ENCODE results near the gene CLCN7. TPM values are rescaled to one million over a fixed set of nuclear protein-coding genes. Genes with fewer than 3 reads are reported as not detected.

CLCN7 gene
- polyA plus RNA-seq, 4 donors, result 36.8 to 78.5 (median 54.4) TPM

DNA sequence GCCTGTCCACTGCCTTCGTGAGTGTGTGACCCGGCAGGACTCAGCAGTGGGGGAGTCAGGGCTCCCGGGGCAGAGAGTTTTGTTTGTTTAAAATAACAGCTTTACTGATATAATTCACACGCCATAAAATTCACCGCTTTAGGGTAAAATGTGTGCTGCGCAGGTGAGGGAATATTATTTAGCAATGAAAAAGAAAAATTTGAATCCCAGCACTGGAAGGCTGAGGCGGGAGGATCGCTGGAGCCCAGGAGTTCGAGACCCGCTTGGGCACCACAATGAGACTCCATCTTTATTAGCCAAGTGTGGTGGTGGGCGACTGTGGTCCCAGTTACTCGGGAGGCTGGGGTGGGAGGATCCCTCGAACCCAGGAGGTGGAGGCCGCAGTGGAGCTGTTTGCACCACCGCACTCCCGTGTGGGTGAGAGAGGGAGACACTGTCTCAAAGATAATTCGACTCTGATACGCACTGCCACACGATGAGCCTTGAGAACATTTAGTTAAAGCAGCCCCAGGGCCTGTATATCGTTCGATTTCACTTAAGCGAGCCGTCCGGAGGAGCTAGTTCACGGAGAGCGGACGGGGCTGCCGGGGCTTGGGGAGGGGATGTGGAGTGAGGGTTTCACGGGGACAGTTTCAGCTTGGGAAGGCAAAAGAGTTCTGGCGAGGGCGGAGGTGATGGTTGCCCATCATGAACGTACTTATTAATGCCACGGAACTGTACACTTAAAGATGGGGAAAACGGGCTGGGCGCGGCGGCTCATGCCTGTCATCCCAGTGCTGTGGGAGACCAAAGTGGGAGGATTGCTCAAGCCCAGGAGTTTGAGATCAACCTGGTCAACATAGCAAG lies 28.5 kb upstream of the CLCN7 start:
- DNase-seq (ENCODE audit: low read depth in 4 of 4, low spot score in 2 of 4), result no peak

DNA sequence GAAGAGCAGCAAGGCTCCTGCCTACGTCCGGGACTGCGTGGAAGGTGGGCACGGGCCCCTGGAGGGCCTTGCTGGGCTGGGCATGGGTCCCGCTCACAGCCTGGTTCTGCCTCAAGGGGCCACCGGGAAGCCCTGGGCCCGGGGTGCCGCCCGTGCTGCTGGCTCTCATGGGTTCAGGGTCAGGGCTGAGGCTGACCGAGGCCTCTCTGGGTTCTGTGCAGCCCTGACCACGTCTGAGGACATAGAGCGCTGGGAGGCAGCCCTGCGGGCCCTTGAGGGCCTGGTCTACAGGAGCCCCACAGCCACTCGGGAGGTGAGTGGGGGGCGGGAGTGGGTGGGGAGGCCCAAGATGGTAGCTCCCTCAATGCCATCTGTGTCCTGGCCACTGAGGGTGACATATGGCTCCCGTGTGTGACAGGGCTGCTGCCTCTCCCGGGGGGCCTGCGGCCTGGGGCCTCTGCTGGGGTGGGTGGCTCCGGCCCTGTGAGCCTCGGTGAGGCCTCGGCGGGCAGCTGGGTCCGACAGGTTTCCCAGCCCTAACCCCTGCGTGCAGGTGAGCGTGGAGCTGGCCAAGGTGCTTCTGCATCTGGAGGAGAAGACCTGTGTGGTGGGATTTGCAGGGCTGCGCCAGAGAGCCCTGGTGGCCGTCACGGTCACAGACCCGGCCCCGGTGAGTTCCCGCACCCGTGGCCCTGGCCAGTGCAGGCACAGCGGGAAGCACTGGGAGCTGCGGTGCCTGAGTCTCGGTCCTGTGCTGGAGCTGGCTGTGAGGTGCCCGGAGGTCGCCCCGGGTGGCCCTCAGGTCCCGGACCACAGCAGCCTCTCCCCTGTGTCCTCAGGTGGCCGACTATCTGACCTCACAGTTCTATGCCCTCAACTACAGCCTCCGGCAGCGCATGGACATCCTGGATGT lies 27.5 kb upstream of the CLCN7 start:
- no peak for DNase-seq (ENCODE audit: low read depth in 4 of 4, low spot score in 2 of 4)

DNA sequence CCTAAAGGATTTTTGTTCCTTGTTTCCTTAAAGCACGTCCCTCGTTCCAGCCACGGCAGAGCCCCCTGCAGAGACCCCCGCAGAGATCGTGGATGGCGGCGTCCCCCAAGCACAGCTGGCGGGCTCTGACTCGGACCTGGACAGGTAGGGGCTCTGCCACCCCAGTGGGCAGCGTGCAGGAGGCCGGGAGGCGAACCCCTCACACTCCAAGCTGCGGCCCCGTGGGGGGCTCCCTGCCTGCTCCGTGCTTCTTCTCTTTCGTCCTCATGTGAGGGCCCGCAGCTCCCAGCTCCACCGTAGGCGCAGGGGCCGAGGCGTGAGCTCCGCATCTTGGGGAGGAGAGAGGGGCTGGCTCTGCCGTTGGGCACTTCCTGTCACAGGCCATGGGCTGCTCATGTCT lies 26.8 kb upstream of the CLCN7 start:
- DNase-seq (ENCODE audit: low read depth in 4 of 4, low spot score in 2 of 4), result no peak

DNA sequence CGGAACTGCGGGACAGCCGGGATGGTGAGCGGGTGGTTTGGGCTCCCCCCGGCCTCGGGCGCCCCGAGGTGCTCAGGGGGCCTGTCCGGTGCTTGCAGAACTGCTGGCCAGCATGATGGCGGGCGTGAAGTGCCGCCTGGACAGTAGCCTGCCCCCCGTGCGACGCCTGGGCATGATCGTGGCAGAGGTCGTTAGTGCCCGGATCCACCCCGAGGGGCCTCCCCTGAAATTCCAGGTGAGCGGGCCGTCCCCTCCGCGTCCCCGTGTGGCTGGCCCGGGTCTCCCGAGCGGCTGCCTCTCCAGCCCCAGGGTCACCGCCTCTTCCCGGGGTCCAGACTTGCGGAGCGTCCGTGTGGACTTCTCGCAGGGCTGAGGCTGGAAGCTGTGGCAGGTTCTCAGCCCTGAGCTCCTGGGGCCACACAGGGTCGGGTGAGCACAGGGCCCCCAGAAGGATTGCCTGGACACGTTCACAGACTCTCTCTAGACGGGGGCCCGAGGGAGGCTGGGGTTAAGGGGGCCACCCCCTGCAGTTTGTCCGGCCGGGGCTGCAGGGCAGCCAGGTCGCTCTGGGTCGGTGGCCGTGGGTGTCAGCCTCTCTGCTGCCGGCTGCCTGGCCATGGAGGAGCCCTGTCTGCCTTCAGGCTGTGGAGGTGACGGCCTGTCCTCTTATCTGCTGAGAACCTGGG lies 25.8 kb upstream of the CLCN7 start:
- no peak for DNase-seq (ENCODE audit: low read depth in 4 of 4, low spot score in 2 of 4)

DNA sequence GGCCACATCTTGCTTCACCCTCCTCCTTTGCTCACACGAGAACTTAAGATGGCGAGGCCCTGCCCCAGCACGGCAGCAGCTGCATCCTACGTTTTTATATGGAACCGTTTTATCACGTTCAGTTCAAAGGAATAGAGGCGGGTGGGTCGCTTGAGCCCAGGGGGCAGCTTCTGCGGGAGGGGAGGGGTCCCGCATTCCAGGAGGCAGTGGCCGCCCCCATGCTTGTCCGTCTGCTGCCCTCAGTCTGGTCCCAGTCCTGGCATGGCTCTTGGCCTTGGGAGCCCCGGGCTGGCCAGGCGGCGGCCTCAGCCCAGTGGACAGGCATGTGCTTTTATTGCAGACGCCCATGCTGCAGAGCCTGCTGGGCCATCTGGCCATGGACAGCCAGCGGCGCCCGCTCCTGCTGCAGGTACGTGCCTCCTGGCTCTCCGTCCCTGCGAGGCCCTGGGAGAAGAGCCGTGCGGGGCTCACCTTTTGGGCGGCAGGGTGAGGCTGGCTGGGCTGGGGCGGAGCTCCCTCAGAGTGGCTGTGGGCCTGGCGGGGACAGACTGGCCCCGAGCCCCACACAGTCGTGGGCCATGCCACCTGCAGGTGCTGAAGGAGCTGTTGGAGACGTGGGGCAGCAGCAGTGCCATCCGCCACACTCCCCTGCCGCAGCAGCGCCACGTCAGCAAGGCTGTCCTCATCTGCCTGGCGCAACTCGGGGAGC lies 25.1 kb upstream of the CLCN7 start:
- DNase-seq (ENCODE audit: low read depth in 4 of 4, low spot score in 2 of 4), result no peak

DNA sequence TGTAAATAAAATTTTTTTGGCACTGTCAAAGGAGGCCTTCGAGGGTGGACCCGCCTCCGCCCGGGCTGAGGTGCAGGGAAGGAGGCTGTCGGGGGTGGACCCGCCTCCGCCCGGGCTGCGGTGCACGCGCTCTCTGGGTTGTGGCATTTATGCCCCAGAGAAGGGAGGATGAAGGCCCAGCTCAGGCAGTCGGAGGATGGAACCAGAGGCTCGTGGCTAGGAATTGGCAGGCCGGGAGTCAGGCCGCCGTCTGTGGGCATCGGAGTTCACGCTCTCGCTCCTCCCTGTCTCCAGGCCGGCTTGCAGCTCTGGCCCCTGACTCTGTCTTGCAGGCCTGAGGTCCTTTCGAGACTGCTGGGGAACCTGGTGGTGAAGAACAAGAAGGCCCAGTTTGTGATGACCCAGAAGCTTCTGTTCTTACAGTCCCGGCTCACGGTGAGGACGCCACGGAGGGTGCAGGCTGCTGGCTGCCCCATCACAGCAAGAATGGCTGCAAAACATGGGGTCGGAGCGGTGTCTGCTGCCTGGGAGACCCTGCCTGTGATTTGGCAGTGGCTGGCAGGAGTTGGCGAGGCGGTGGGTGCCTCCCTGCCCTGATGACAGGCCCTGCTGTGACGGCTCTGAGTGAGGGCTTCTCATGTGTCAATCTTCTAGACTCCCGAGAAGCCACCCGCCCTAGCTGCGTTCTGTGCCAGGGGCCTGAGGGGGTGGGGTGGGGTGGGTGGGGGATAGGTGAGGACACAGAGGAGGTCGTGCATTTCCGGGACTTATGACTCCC lies 24.3 kb upstream of the CLCN7 start:
- no peak for DNase-seq (ENCODE audit: low read depth in 4 of 4, low spot score in 2 of 4)

DNA sequence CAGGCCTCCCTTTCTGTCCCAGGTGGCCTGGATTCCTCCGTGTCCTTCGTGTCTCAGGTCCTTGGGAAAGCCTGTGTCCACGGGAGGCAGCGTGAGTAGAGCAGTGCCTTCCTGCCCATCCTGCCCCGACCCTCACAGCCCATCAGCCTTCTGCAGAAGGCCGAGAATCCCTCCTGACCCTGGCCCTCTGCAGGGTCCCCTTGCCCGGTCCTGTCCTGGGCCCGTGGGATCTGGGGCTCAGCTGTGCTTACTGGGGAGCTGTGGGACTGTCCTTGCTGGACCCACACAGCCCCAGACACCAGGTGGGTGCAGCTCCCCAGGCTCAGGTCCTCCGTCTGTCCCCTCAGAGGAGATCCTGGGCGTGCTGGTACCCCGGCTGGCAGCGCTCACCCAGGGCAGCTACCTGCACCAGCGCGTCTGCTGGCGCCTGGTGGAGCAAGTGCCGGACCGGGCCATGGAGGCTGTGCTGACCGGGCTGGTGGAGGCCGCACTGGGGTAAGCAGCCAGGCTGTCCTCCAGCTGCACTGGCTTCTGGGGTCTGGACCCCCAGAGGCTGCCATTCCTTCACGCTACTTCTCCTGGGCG lies 22.3 kb upstream of the CLCN7 start:
- no peak for DNase-seq (ENCODE audit: low read depth in 4 of 4, low spot score in 2 of 4)

DNA sequence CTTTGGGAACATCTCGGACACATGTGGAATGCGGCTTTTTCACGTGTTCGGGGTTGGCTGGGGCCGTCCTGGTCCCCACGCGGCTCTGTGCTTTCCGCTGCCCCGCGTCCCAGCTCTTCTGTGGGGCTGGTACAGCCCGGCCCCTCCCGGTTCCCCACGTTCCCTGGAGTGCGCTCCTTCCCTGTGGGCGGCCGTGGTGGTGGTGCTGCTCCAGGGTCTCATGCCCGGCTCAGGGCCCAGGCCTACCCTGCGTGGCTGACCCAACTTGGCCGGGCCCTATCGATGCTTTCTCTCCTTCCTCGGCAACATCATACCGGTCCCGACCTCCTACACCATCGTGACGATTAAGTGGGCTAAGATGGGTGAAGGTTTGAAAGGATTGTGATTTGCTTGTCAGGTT lies 21.6 kb upstream of the CLCN7 start:
- DNase-seq (ENCODE audit: low read depth in 4 of 4, low spot score in 2 of 4), result no peak

DNA sequence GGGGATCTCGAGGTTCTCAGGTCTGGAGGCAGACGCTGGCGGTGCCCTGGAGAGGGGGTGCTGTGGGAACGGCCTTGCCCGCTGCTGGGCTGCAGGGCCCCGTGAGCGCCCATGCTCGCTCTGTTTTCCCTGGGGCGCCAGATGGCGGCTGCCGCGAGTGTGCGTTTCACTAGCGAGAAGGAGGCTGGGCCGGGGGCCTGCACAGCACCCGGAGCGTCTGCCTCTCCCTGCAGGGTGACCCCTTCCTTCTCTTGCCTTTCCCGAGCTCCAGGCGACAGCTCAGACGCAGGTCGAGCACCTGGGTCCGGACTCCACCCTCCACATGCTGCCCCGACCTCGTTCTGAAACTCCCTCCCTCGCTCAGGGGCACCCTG lies 21.0 kb upstream of the CLCN7 start:
- no peak for DNase-seq (ENCODE audit: low read depth in 4 of 4, low spot score in 2 of 4)

DNA sequence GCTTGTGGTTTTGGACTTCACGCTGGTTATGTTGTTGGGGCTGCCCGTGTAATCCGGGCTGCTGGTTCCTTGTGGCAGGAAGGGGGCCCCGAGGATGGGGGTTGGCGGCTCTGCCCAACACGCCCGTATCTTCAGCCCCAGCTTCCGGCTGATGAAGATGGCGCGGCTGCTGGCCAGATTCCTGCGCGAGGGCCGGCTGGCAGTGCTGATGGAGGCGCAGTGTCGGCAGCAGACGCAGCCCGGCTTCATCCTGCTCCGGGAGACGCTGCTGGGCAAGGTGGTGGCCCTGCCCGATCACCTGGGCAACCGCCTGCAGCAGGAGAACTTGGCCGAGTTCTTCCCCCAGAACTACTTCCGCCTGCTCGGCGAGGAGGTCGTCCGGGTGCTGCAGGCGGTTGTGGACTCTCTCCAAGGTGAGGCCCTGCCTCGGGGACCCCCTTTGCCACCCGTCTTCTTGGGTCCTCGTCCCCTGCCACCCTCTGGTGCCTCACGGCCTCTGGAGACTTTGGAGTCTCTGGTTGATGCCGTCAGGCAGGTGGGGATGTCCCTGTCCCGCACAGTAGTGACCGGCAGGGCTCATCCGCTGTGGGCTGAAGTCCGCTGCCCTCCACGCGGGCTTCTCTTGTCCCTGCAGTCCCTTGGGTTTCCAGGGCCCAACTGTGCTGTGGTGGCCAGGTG lies 20.5 kb upstream of the CLCN7 start:
- no peak for DNase-seq (ENCODE audit: low read depth in 4 of 4, low spot score in 2 of 4)

DNA sequence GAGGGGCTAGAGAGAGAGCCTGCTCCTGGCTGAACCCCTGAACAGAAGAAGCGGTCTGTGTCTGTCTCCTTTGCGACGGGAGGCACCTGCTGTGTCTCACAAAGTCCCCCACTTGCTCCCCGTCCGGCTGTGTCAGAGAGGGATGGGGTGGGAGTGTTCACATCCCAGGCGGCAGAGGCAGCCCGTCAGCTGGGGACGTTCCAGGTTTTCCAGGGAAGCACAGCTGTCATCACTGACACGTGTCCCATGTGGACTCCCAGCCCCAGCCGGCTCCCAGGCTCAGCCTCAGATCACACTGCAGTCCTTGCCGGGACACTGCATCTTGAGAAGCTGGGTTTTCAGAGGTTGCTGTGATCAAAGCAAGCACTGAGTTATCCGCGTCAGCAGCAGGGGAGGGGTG lies 19.9 kb upstream of the CLCN7 start:
- no peak for DNase-seq (ENCODE audit: low read depth in 4 of 4, low spot score in 2 of 4)

DNA sequence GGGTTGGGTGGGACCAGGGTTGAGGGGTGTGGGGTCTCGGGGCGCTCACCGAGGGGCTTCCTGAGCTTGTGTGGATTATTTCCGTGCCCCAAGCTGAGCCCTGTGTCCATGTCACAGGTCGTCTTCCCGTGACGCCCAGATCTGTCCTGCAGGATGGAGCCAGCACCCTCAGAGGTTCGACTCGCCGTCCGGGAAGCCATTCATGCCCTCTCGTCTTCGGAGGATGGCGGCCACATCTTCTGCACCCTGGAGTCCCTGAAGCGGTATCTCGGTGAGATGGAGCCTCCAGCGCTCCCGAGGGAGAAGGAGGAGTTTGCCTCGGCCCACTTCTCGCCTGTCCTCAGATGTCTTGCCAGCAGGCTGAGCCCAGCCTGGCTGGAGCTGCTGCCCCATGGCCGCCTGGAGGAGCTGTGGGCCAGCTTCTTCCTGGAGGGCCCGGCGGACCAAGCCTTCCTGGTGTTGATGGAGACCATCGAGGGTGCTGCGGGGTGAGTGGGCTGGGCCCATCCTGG lies 19.4 kb upstream of the CLCN7 start:
- no peak for DNase-seq (ENCODE audit: low read depth in 4 of 4, low spot score in 2 of 4)

DNA sequence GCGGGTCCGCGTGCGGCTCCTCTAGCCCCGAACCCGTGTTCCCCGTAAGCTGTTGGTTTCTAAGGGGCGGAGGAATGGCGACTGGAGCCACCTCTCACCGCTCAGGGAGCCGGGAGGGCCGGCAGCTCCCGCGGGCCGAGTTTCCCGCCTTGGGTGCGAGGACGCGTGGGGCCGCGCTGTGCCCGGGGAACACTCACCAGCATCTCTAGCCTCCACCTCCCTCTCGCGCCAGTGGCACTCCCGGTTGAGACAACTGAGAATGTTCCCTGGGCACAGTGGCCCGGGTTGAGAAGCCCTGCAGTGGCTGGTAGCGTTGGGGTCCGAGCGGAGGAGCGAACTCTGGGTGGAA lies 18.9 kb upstream of the CLCN7 start:
- DNase-seq (ENCODE audit: low read depth in 4 of 4, low spot score in 2 of 4), result no peak

DNA sequence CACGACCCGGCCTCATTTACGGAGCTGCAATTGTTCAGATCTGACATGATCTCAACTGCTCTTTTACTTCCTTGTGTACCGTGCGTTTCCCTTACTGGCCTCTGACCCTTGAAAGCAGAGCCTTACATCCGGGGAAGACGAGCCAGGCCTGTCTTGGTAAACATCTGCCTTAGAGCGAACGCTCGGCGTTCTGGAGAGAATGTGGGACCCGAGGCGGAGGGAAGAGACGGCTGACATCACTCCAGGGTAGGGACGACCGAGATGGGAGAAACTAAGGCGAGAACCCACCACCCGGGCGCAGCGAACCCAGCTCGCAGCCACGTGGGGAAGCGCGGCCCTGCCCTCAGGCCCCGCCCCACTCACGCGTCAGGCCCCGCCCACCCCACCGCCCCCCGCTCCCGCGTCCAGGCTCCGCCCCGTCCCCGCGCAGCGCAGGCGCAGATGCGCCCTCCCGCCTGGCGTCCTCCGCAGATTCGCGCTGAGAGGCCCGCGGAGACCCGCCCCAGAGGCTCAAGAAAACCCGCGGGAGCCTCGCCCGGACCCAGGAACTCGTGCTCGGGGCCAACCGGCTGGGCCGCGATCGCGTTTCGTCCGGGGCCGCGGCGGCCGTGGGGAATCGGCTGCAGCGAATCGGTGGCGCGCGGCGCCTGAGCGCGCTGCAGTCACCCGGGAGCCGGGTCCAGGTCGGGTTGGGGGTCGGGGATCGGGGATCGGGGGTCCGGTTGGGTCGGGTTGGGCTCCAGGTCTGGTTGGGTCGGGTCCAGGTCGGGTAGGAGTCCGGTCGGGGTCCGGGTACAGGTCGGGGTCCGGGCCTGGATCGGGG lies 18.3 kb upstream of the CLCN7 start, which contains the start of gene TELO2:
TELO2 (plus strand) TSS at position 438 of the 823 bp plus-strand sequence. CDS start 922 bp downstream, outside the sequence.
- DNase-seq (ENCODE audit: low read depth in 4 of 4, low spot score in 2 of 4), result peak; percentile 56 to 73 (median 66)

DNA sequence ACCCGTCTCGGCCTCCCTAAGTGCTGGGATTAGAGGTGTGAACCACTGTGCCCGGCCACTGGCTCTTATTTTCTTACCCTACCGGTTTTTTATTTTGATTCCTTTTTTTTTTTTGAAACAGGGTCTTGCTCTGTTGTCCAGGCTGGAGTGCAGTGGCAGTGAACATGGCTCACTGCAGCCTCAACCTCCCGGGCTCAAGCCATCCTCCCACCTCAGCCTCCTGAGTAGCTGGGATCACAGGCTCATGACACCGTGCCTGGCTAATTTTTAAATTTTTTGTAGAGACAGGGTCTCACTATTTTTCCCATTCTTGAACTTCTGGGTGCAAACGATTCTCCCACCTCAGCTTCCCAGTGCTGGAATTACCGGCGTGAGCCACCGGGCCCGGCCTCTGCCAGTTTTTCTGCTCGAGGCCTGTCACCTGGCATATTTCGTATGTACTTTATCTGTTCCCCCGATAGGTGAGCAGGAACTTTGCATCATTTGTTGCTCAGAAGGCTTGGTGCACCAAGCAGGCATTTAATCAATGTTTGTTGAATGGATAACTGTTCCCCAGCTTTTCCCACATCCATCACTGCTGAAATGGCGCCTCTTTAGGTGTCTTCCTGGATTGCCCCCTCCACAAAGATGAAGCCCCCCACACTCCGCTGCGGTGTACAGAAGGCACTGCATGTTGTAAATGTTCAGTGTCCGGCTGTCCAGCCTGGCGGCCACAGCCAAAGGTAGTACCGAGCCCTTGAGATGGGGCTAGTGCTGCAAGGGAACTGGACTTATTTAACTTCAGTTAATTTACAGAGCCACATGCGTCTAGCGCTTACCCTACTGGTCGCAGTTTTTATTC lies 17.5 kb upstream of the CLCN7 start:
- DNase-seq (ENCODE audit: low read depth in 4 of 4, low spot score in 2 of 4), result no peak

DNA sequence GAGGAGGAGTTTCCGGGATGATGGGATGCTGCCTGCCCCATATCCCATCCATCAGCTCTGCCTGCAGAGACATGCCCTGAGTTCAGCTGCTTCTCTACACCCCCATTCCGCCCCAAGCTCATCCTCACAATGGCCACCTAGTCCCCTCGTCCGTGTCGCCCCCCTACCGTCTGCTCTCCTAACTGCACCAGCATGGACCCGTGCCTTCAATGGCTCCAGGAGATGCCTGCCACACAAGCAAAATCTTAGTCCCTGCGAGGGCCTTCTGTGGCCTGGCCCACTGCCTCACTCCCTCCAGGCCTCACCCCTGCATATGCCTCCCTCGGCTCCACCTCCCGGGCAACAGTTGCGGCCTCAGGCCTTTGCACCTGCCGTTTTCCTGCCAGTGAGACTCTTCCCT lies 16.5 kb upstream of the CLCN7 start:
- DNase-seq (ENCODE audit: low read depth in 4 of 4, low spot score in 2 of 4), result no peak

DNA sequence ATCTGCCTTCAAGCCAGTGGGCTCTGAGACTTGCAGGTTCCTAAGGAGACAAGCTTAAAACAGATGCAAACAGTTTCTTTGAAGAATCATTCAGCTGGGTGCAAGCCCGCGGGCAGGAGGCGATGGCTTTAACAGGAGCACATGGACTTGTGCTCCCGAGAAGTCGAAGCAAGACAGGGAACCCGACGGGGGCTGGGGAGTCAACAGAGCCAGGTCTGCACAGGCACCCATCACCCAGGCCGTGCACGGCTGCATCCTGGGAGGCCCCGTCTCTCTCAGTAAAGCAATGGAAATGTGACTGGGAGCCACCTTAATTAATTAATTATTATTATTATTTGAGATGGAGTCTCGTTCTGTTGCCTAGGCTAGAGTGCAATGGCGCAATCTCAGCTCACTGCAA lies 14.2 kb upstream of the CLCN7 start:
- no peak for DNase-seq (ENCODE audit: low read depth in 4 of 4, low spot score in 2 of 4)

Measured in left renal cortex interstitium (tissue), 4 donors.